ENCODE data around the gene HAGH. TPM values are rescaled to one million over a fixed set of nuclear protein-coding genes. Genes with fewer than 3 reads are reported as not detected.

HAGH gene
- total RNA-seq, 2 donors from 2014 or later = 99.8 to 183 TPM

DNA sequence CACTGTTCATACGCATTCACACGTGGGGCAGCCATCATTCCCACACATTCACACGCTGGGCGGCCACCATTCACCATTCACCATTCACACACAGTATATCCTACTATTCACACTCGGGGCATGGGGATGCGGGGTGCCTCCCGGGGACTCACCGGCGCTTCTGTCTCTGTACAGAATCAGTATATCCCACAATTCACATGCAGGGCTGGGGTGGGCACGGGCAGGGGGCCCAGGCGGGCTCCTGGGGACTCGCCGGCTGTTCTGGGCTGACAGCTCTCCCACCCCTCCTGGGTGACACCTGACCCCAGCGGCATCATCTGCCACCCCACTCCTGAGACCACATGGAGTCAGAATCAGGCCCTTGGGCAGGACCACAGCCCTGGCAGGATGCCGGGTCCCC is 64.9 kb downstream of the HAGH start:
- Histone ChIP-seq H3K4me1 (ENCODE audit: control insufficient read depth in 1 of 2, low read depth in 2 of 2) (no peaks in the 10 kb centered on the region), H3K27me3 (replicated peaks; ENCODE audit: insufficient read depth) (no peaks in the 10 kb centered on the region), H3K36me3 (peaks cover 61% of the 10 kb centered on the region), H3K9me3 (no peaks in the 10 kb centered on the region), H3K27ac (no peak overlapping the region), H3K4me3 (no peak overlapping the region)
- DNase-seq (ENCODE audit: low spot score) = no peak
- TF ChIP-seq, protein P1, sequence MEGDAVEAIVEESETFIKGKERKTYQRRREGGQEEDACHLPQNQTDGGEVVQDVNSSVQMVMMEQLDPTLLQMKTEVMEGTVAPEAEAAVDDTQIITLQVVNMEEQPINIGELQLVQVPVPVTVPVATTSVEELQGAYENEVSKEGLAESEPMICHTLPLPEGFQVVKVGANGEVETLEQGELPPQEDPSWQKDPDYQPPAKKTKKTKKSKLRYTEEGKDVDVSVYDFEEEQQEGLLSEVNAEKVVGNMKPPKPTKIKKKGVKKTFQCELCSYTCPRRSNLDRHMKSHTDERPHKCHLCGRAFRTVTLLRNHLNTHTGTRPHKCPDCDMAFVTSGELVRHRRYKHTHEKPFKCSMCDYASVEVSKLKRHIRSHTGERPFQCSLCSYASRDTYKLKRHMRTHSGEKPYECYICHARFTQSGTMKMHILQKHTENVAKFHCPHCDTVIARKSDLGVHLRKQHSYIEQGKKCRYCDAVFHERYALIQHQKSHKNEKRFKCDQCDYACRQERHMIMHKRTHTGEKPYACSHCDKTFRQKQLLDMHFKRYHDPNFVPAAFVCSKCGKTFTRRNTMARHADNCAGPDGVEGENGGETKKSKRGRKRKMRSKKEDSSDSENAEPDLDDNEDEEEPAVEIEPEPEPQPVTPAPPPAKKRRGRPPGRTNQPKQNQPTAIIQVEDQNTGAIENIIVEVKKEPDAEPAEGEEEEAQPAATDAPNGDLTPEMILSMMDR (IDR thresholded peaks at IDR 0.05) = no peak
- ATAC-seq (ENCODE audit: insufficient number of reproducible peaks, low FRiP score, low read depth) = no peak

DNA sequence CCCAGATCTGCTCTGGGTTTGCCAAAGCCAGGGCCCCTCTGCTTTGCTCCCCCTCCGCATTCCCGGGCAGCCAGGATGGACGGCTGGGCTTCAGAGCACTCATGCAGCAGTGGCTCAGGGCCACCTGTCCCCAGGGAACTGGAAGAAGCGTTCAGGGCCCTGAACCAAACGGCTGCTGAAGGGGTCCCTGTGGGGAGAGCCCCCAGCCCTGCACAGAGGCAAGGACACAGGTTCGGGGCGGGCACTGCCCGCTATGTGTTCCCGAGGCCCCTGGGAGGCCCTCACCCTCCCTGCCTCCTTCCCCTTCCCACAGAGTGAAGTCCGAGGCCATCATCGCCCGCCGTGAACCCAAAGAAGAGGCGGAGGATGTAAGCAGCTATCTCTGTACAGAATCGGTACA is 65.7 kb downstream of the HAGH start:
- Histone ChIP-seq H3K27me3 (replicated peaks; ENCODE audit: insufficient read depth) (no peaks in the 10 kb centered on the region), H3K9me3 (no peaks in the 10 kb centered on the region), H3K27ac (no peak overlapping the region), H3K4me3 (no peak overlapping the region), H3K4me1 (ENCODE audit: control insufficient read depth in 1 of 2, low read depth in 2 of 2) (no peaks in the 10 kb centered on the region), H3K36me3 (peaks cover 67% of the 10 kb centered on the region)
- TF ChIP-seq, protein P1 (IDR thresholded peaks at IDR 0.05) = no peak
- DNase-seq (ENCODE audit: low spot score) (no peak), ATAC-seq (ENCODE audit: insufficient number of reproducible peaks, low FRiP score, low read depth) (no peak)

DNA sequence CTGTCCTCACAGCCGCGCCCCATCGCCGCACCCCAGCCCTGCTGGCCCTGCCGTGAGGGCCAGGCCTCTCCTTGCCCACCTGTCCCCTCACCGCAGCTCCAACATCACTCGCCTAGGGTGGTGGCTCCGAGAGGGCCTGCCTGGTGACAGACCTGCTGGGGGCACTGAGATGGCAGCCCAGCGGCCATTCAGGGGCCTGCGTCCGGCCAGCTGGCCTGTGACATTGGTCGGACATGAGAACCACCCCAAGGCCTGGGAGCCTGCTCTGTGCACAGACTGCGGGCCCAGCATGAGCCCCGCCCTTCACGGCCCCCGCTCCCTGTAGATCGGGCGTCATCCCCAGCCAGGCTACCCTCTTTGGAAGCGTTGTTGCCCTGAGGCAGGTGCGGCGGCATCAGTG is 67.1 kb downstream of the HAGH start:
- TF ChIP-seq, protein P1 (IDR thresholded peaks at IDR 0.05) = no peak
- Histone ChIP-seq H3K27me3 (replicated peaks; ENCODE audit: insufficient read depth) (no peaks in the 10 kb centered on the region), H3K27ac (no peak overlapping the region), H3K9me3 (no peaks in the 10 kb centered on the region), H3K4me3 (no peak overlapping the region), H3K36me3 (peaks cover 55% of the 10 kb centered on the region), H3K4me1 (ENCODE audit: control insufficient read depth in 1 of 2, low read depth in 2 of 2) (no peaks in the 10 kb centered on the region)
- no peak for ATAC-seq (ENCODE audit: insufficient number of reproducible peaks, low FRiP score, low read depth)
- DNase-seq (ENCODE audit: low spot score) = no peak

DNA sequence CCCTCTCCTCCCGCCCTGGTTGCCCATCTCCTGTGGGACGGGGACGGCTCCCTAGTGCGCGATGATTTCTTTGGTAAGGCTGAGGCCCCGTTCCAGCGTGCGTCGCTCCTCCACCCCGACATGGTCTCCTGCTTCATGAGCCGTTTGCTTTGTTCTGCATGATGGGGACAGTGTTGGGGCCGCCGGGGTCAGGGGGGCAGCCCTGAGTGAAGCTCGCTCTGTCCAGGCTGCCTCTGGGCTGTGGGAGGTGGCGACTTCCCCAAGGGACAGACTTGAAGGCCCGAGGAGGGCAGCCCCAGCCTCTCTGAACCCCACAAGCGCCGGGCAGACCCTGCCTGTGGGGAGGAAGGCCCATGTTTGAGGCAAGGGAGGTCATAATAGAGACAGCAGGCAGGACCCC is 67.7 kb downstream of the HAGH start:
- TF ChIP-seq, protein P1 (IDR thresholded peaks at IDR 0.05) = no peak
- no peaks in the 10 kb centered on the region for H3K9me3 ChIP-seq
- no peaks in the 10 kb centered on the region for H3K4me1 ChIP-seq (ENCODE audit: control insufficient read depth in 1 of 2, low read depth in 2 of 2)
- ATAC-seq (ENCODE audit: insufficient number of reproducible peaks, low FRiP score, low read depth) (no peak), DNase-seq (ENCODE audit: low spot score) (no peak)
- no peaks in the 10 kb centered on the region for H3K27me3 ChIP-seq (replicated peaks; ENCODE audit: insufficient read depth)
- no peak overlapping the region for H3K4me3 ChIP-seq
- H3K27ac ChIP-seq = no peak overlapping the region
- peaks cover 50% of the 10 kb centered on the region for H3K36me3 ChIP-seq

DNA sequence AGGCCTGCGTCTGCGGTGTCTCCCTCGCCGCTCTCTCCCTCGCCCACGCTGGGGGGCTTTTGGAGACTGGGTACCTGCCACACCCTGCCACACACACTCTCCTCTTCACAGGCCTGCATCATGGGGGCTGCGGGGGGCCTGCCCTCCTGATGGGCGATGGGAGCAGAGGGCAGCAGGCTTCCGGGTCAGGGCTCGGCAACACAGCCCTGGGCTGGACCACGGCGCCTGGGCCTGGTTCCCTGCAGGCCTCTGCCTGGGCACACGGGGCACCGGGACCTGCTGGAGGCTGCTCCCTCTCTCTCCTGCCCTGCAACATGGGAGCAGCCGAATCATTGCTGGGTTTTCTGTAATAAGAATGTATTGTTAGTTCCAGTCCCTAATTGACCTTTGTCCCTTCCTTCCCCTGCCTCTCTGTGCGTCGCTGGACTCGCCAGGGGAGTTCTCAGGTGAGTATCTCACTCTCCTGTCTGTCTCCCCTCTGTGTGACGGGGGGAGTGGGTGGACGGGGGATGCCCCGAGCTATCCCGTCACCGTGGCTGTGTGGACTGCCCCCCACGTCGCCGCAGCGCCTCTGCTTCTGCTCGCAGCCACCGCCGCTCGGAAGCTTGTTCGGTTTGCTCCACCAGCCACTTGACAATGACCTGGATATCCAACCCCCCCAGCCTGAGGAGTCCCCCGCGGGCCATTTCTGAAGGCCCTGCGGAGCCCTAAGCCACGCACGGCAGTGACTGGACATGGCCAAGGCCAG is 68.7 kb downstream of the HAGH start:
- TF ChIP-seq, protein P1 (IDR thresholded peaks at IDR 0.05) = no peak
- peaks cover 46% of the 10 kb centered on the region for H3K36me3 ChIP-seq
- no peak overlapping the region for H3K27ac ChIP-seq

More for the DNA sequence above, 68.7 kb downstream of the HAGH start:
- ATAC-seq (ENCODE audit: insufficient number of reproducible peaks, low FRiP score, low read depth) (no peak), DNase-seq (ENCODE audit: low spot score) (no peak)
- H3K27me3 ChIP-seq (replicated peaks; ENCODE audit: insufficient read depth) = no peaks in the 10 kb centered on the region
- H3K9me3 ChIP-seq = no peaks in the 10 kb centered on the region
- H3K4me3 ChIP-seq = no peak overlapping the region
- H3K4me1 ChIP-seq (ENCODE audit: control insufficient read depth in 1 of 2, low read depth in 2 of 2) = no peaks in the 10 kb centered on the region

Other genes with a start within 250 kb of the HAGH start
- gene IFT140, start 214.8 kb downstream of the HAGH start, total RNA-seq = 10 to 100 TPM; 13.7 to 19.2 TPM
- gene CRAMP1, start 214.5 kb downstream of the HAGH start, total RNA-seq = 10 to 100 TPM; 15.0 to 21.4 TPM
- 10 to 100 TPM; 17.1 to 26.1 TPM for gene JPT2, start 148.5 kb downstream of the HAGH start, total RNA-seq
- gene MAPK8IP3, start 120.6 kb downstream of the HAGH start, total RNA-seq = 100 to 1,000 TPM; 109 to 111 TPM
- gene NME3, start 55.3 kb downstream of the HAGH start, total RNA-seq = 100 to 1,000 TPM in 1 of 2 donors, 10 to 100 TPM in 1; 68.1 to 165 TPM
- gene EME2, start 54.0 kb downstream of the HAGH start, total RNA-seq = 10 to 100 TPM; 23.4 to 29.2 TPM
- gene MRPS34, start 53.7 kb downstream of the HAGH start, total RNA-seq = 10 to 100 TPM; 36.9 to 48.3 TPM
- gene SPSB3, start 44.3 kb downstream of the HAGH start, total RNA-seq = 10 to 100 TPM; 60.9 to 79.3 TPM
- gene NUBP2, start 43.9 kb downstream of the HAGH start, total RNA-seq = 10 to 100 TPM; 64.6 to 68.5 TPM
- under 1 TPM; 0.28 to 0.54 TPM for gene IGFALS, start 33.1 kb downstream of the HAGH start, total RNA-seq
- gene FAHD1, start 381 bp upstream of the HAGH start, total RNA-seq = 10 to 100 TPM; 14.4 to 17.5 TPM
- gene MEIOB, start 45.3 kb upstream of the HAGH start, total RNA-seq = not detected
- gene HS3ST6, start 91.6 kb upstream of the HAGH start, total RNA-seq = not detected
- 10 to 100 TPM; 21.2 to 37.6 TPM for gene MSRB1, start 116.4 kb upstream of the HAGH start, total RNA-seq
- not detected for gene RPL3L, start 127.9 kb upstream of the HAGH start, total RNA-seq
- 100 to 1,000 TPM; 108 to 197 TPM for gene NDUFB10, start 132.7 kb upstream of the HAGH start, total RNA-seq
- gene RPS2, start 138.0 kb upstream of the HAGH start, total RNA-seq = 100 to 1,000 TPM; 702 to 834 TPM
- not detected for gene RNF151, start 140.0 kb upstream of the HAGH start, total RNA-seq
- gene TBL3, start 145.2 kb upstream of the HAGH start, total RNA-seq = 10 to 100 TPM; 22.2 to 44.8 TPM
- not detected for gene NOXO1, start 154.6 kb upstream of the HAGH start, total RNA-seq
- 10 to 100 TPM; 12.4 to 14.6 TPM for gene GFER, start 157.4 kb upstream of the HAGH start, total RNA-seq
- 1 to 10 TPM in 1 of 2 donors, under 1 TPM in 1; 0.49 to 1.5 TPM for gene SYNGR3, start 163.1 kb upstream of the HAGH start, total RNA-seq
- 10 to 100 TPM; 65.8 to 68.5 TPM for gene ZNF598, start 183.0 kb upstream of the HAGH start, total RNA-seq
- not detected for gene NPW, start 193.0 kb upstream of the HAGH start, total RNA-seq
- gene NHERF2, start 200.1 kb upstream of the HAGH start, total RNA-seq = 10 to 100 TPM; 66.0 to 84.1 TPM
- gene NTHL1, start 221.0 kb upstream of the HAGH start, total RNA-seq = 10 to 100 TPM in 1 of 2 donors, 1 to 10 TPM in 1; 7.7 to 13.4 TPM
- gene TSC2, start 221.2 kb upstream of the HAGH start, total RNA-seq = 100 to 1,000 TPM; 112 to 123 TPM

Data from thoracic aorta (tissue), 2 donors.